OCI-LY1 (cell line): ENCODE results near the gene PDE3A.

Source experiments
- CTCF ChIP-seq: fragments of 200-600 bp; sonication (generic), shearing (Covaris generic); IDR thresholded peaks from 2 replicates; pipeline ENCODE4 v1.5.1; 2017; ENCODE audit warnings: mild to moderate bottlenecking, antibody characterized with exemption, low read length, moderate library complexity, mixed read lengths
- EZH2 ChIP-seq: fragments of 200-600 bp; sonication (generic), shearing (Covaris generic); IDR thresholded peaks from 2 replicates; pipeline ENCODE4 v1.8.0; 2017; ENCODE audit warnings: borderline replicate concordance, mixed run types, mild to moderate bottlenecking, antibody characterized with exemption, low read length, moderate library complexity, mixed read lengths

GRCh38 chr12:20695232-20695631 lies 326.9 kb downstream of the PDE3A start, which contains the start of gene SLCO1C1:
- TF ChIP-seq CTCF (no peak), EZH2 (no peak)
